ENCODE measurements around the gene WDR93. TPM values are rescaled to one million over a fixed set of nuclear protein-coding genes. Genes with fewer than 3 reads are reported as not detected.

WDR93 gene
- polyA plus RNA-seq, 12 donors = 0.12 to 0.39 (median 0.23) TPM; not detected in 4

GRCh38 chr15:89790206-89790605, 99.6 kb downstream of the WDR93 start:
- no peak for DNase-seq

GRCh38 chr15:89790661-89791060, 100.0 kb downstream of the WDR93 start:
- DNase-seq = no peak

GRCh38 chr15:89792106-89792805, 101.6 kb downstream of the WDR93 start:
- DNase-seq = no peak

Other genes starting within 250 kb of the WDR93 start
- 1 to 10 TPM in 1 of 12 donors, under 1 TPM in 2, not detected in 9; 0.45 to 3.2 (median 0.80) TPM for gene RHCG, start 194.2 kb upstream of the WDR93 start, polyA plus RNA-seq (ENCODE audit: insufficient read length in 12 of 12)
- gene TICRR, start 115.3 kb upstream of the WDR93 start, polyA plus RNA-seq (ENCODE audit: insufficient read length in 12 of 12) = 1 to 10 TPM in 11 of 12 donors, not detected in 1; 2.6 to 9.6 (median 4.9) TPM
- 10 to 100 TPM in 1 of 12 donors, 1 to 10 TPM in 10, not detected in 1; 4.2 to 11.1 (median 5.6) TPM for gene KIF7, start 35.3 kb upstream of the WDR93 start, polyA plus RNA-seq (ENCODE audit: insufficient read length in 12 of 12)
- under 1 TPM in 9 of 12 donors, not detected in 3; 0.08 to 0.80 (median 0.41) TPM for gene PLIN1, start 11.4 kb upstream of the WDR93 start, polyA plus RNA-seq (ENCODE audit: insufficient read length in 12 of 12)
- gene PEX11A, start 57 bp upstream of the WDR93 start, polyA plus RNA-seq (ENCODE audit: insufficient read length in 12 of 12) = 1 to 10 TPM in 10 of 12 donors, not detected in 2; 4.4 to 7.9 (median 6.1) TPM
- 1 to 10 TPM in 3 of 12 donors, under 1 TPM in 4, not detected in 5; 0.23 to 1.5 (median 0.97) TPM for gene MESP1, start 60.4 kb downstream of the WDR93 start, polyA plus RNA-seq (ENCODE audit: insufficient read length in 12 of 12)
- 1 to 10 TPM in 1 of 12 donors, under 1 TPM in 7, not detected in 4; 0.11 to 1.0 (median 0.40) TPM for gene MESP2, start 85.5 kb downstream of the WDR93 start, polyA plus RNA-seq (ENCODE audit: insufficient read length in 12 of 12)
- gene ANPEP, start 124.0 kb downstream of the WDR93 start, polyA plus RNA-seq (ENCODE audit: insufficient read length in 12 of 12) = 100 to 1,000 TPM in 1 of 12 donors, 10 to 100 TPM in 2, 1 to 10 TPM in 8, not detected in 1; 5.5 to 136 (median 7.3) TPM
- gene AP3S2, start 203.2 kb downstream of the WDR93 start, polyA plus RNA-seq (ENCODE audit: insufficient read length in 12 of 12) = 10 to 100 TPM in 11 of 12 donors, not detected in 1; 12.1 to 36.4 (median 28.5) TPM
- gene ARPIN, start 222.1 kb downstream of the WDR93 start, polyA plus RNA-seq (ENCODE audit: insufficient read length in 12 of 12) = 10 to 100 TPM in 11 of 12 donors, not detected in 1; 13.7 to 27.1 (median 17.7) TPM